LNCaP clone FGC (cell line): ENCODE data around the gene CAP1.

Experiments
- DNase-seq: peaks from one replicate; pipeline ENCODE4 v3.0.0-alpha.2; 2011; ENCODE audit warnings: low read depth
- H3K4me3 ChIP-seq: 2 replicates; pipeline ENCODE4 v1.5.1; 2011; ENCODE audit warnings: mild to moderate bottlenecking, low read depth, low read length, control low read depth
- CTCF ChIP-seq: IDR thresholded peaks from 2 replicates; pipeline ENCODE4 v1.5.1; 2012; ENCODE audit warnings: mild to moderate bottlenecking; ENCODE audit not compliant: control insufficient read depth, insufficient read depth; ENCODE audit errors: extremely low read depth

Gene CAP1

GRCh38 chr1:40095806-40096205, 55.3 kb downstream of the CAP1 start:
- TF ChIP-seq CTCF = no peak
- no peak overlapping the region for H3K4me3 ChIP-seq

DNA sequence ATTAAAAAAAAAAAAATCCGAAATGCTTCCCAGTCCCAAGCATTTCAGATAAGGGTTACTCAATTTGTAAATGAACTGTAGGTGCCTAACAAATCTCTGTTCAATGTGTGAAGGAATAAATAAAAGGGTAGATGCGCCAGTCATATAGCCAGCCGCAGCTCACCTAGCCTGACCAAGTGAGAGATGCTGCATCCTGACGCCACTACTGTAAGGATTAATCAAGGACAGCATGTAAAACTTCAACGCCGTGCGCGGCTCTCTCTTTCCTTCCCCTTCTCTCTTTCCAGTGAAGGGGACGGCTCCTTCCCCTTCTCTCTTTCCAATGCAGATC, 56.1 kb downstream of the CAP1 start:
- DNase-seq = no peak
- no peak for TF ChIP-seq CTCF
- peak overlapping the region; percentile 93 for H3K4me3 ChIP-seq

More at GRCh38 chr1:40095806-40096205, 55.3 kb downstream of the CAP1 start:
- DNase-seq = no peak

GRCh38 chr1:40096977-40097782, 56.7 kb downstream of the CAP1 start, which contains the start of gene PPT1:
Gene PPT1, minus strand, starts transcription at chr1:40097252. Its CDS starts 14 bp downstream, at chr1:40097238.
- H3K4me3 ChIP-seq = peak within 1 kb of the TSS; percentile 93
- TF ChIP-seq CTCF = peak; percentile 7; the same call in 1 of the 2 replicates
- DNase-seq = peak; percentile 23

DNA sequence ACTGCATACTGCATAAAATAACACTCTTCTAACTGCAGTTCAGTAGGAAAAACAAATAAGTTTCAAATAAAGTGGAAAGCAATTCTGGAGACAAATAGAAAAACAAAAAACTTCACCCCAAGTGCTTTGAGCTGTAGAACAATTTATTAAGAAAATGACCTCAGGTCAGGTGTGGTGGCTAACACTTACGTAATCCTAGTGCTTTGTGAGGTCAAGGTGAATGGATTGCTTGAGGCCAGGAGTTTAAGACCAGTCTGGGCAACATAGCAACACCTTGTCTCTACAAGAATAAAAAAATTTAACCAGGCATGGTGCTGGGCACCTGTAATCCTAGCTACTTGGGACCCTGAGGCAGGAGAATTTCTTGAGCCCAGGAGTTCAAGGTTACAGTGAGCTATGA, 61.5 kb downstream of the CAP1 start:
- no peak for DNase-seq
- no peak for TF ChIP-seq CTCF
- no peak overlapping the region for H3K4me3 ChIP-seq

GRCh38 chr1:40102896-40103295, 62.4 kb downstream of the CAP1 start:
- no peak for DNase-seq
- no peak overlapping the region for H3K4me3 ChIP-seq
- no peak for TF ChIP-seq CTCF

DNA sequence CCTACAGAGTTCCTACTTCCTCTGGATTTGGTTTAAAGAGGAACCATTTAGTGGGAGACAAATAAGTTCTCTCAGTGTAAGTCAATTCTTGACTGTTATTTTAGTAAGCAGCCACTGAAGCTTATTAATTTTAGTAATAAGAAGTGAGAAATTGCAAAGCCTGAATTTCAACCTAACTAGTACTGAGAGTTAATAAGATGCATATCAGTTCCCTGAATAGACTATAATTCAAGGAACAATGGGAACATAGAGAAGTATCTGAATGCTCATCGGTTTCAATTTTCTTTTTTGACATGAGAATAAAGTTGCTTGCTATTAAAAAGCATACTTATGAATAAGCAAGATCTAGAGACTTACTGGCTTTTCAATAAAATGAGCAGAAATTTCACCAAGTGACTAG, 64.5 kb downstream of the CAP1 start:
- no peak for DNase-seq
- no peak overlapping the region for H3K4me3 ChIP-seq
- no peak for TF ChIP-seq CTCF
